Raji (cell line): ENCODE data around the gene C12orf76.

Experiments
- POLR2A ChIP-seq: IDR thresholded peaks from 2 replicates; pipeline ENCODE4 v1.6.1; 2011; ENCODE audit warnings: low read depth, low read length, control low read depth; ENCODE audit not compliant: insufficient read depth

Gene C12orf76

GRCh38 chr12:109999983-110000505, 48.3 kb downstream of the C12orf76 start:
- peak; percentile 37; the same call in 1 of the 2 replicates for TF ChIP-seq POLR2A

GRCh38 chr12:109999649-109999971, 48.7 kb downstream of the C12orf76 start:
- TF ChIP-seq POLR2A, result no peak

- TF ChIP-seq POLR2A, result peak; percentile 88
Measured at GRCh38 chr12:109998904-109999648, 49.2 kb downstream of the C12orf76 start, which contains the start of gene ANKRD13A. Gene ANKRD13A (plus strand): TSS chr12:109999430. CDS start chr12:109999689, 259 bp downstream.

- no peak; the same call in 1 of the 2 replicates for TF ChIP-seq POLR2A
Measured at GRCh38 chr12:109998241-109998903, 50.0 kb downstream of the C12orf76 start.

- TF ChIP-seq POLR2A, result no peak
Measured at GRCh38 chr12:109997393-109997792, 50.9 kb downstream of the C12orf76 start.

GRCh38 chr12:109996483-109996853, 51.9 kb downstream of the C12orf76 start:
- TF ChIP-seq POLR2A, result no peak

- TF ChIP-seq POLR2A, result peak; percentile 87
Measured at GRCh38 chr12:109995686-109996482, 52.4 kb downstream of the C12orf76 start, which contains the start of gene GIT2. Gene GIT2 (minus strand): TSS chr12:109996368. CDS start chr12:109996224, 144 bp downstream.

GRCh38 chr12:109995361-109995685, 53.0 kb downstream of the C12orf76 start:
- no peak for TF ChIP-seq POLR2A

- no peak for TF ChIP-seq POLR2A
Measured at GRCh38 chr12:109994401-109995175, 53.7 kb downstream of the C12orf76 start.

GRCh38 chr12:109993091-109993490, 55.2 kb downstream of the C12orf76 start:
- TF ChIP-seq POLR2A, result no peak

GRCh38 chr12:109991586-109991985, 56.7 kb downstream of the C12orf76 start:
- TF ChIP-seq POLR2A, result no peak
